GM13977 (cell line): ENCODE measurements around the gene ECSIT.

ENCODE experiments used
- DNase-seq: peaks from one replicate; pipeline ENCODE4 v3.0.0; 2012; ENCODE audit warnings: low spot score
- in situ Hi-C: fragments of 300-500 bp; cut with MboI; formaldehyde crosslinking; loops from one replicate; pipeline ENCODE4 v1.12.0; 2022; ENCODE audit warnings: low sequenced_read_pairs, low pct_unique_long_range_greater_than_20kb, mixed read lengths, inconsistent platforms; ENCODE audit not compliant: unreplicated experiment
- TF ChIP-seq, protein P1 (sequence below): IDR thresholded peaks from 2 replicates; pipeline ENCODE4 v1.5.1; 2012; ENCODE audit warnings: mild to moderate bottlenecking, control low read depth; ENCODE audit not compliant: insufficient read depth; ENCODE audit errors: extremely low read depth, missing control alignments

The ECSIT gene

DNA sequence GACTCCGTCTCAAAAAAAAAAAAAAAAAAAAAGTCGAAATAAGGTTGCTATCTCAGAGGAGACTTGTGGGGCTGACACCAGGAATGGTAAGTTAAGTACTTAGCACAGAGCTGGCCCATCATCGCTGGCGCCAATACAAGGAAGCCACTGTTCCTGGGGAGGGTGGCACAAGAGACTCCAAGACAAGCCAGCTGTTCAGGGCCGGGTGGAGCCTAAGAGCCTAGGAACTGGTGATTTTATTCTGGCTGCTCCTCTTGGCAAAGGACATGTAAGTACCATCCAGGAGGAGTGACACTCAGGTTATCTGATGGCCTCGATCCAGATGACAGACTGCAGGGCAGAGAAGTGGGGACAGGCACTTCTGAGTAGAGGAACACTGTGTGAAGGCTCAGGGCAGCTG is 26.3 kb upstream of the ECSIT start:
- no peak for DNase-seq
- in situ Hi-C loops = no loop called here
- TF ChIP-seq, protein P1, sequence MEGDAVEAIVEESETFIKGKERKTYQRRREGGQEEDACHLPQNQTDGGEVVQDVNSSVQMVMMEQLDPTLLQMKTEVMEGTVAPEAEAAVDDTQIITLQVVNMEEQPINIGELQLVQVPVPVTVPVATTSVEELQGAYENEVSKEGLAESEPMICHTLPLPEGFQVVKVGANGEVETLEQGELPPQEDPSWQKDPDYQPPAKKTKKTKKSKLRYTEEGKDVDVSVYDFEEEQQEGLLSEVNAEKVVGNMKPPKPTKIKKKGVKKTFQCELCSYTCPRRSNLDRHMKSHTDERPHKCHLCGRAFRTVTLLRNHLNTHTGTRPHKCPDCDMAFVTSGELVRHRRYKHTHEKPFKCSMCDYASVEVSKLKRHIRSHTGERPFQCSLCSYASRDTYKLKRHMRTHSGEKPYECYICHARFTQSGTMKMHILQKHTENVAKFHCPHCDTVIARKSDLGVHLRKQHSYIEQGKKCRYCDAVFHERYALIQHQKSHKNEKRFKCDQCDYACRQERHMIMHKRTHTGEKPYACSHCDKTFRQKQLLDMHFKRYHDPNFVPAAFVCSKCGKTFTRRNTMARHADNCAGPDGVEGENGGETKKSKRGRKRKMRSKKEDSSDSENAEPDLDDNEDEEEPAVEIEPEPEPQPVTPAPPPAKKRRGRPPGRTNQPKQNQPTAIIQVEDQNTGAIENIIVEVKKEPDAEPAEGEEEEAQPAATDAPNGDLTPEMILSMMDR = no peak

DNA sequence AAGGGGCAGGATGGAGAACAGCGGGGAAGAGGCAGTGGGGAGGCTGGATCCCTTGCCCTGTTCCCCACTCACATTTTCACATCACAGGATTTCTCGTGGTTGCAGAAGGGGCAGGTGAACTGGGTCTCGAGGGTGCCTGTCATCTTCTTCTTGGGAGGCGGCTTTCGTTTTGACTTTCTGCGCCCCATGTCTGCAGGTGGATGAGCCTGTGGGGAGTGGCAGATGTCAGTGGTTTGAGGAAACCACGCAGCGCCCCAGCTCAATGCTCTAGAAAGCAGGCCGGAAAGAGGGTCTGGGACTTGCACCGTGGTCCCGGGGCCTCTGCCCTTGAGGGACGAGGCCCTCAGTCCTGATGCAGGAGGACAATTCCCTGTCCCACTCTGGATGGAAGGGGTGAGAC is 25.2 kb upstream of the ECSIT start:
- no peak for DNase-seq
- TF ChIP-seq, protein P1 = no peak
- in situ Hi-C loops = no loop called here

- DNase-seq = no peak
- TF ChIP-seq, protein P1 = no peak
- in situ Hi-C loops = no loop called here
These were observed 23.9 kb upstream of the ECSIT start for GRCh38 chr19:11552666-11553372.

- peak; percentile 21 for DNase-seq
- TF ChIP-seq, protein P1 = peak; percentile 55
- in situ Hi-C loops = no loop called here
These were observed 22.8 kb upstream of the ECSIT start for GRCh38 chr19:11551603-11552235.

DNA sequence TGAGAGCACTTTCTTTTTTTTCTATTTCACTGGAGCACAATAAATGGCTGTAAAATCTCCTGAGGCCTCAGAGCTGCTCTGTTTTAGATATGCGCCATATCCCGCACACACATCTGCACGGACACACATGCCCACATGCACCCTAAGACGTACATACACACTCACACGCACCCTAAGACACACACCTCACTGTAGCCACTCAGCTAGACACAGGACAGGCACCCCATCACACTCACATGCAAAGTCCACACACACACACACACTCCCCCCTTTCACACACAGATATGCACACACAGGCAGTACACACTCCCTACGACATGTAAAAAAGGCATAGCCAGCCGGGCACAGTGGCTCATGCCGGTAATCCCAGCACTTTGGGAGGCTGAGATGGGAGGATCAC is 21.3 kb upstream of the ECSIT start:
- peak; percentile 9 for DNase-seq
- in situ Hi-C loops = no loop called here
- TF ChIP-seq, protein P1 = no peak

GRCh38 chr19:11549386-11549953 is 20.5 kb upstream of the ECSIT start:
- in situ Hi-C loops = no loop called here
- DNase-seq = peak; percentile 5
- TF ChIP-seq, protein P1 = no peak
